ENCODE data around the gene RGS9. TPM values are rescaled to one million over a fixed set of nuclear protein-coding genes. Genes with fewer than 3 reads are reported as not detected.

Gene RGS9
- total and polyA plus RNA-seq, 10 of the 15 experiments (the other 5 are each of a cell fraction or from before 2014, with no cell fraction given): 1.1 to 10.6 (median 5.6) TPM

GRCh38 chr17:65246252-65246651 lies 109.1 kb downstream of the RGS9 start:
- no peaks in the 10 kb centered on the region for H3K36me3 ChIP-seq (ENCODE audit: control insufficient read depth in 2 of 2, insufficient read depth in 2 of 2, low read length in 1 of 2)
- SMC1A ChIA-PET (ENCODE audit: uncharacterized antibody, unreplicated experiment): no interaction called here
- FAIRE-seq (no peak), ATAC-seq (no peak), DNase-seq (ENCODE audit: low read depth, low spot score) (no peak)
- RAD21 ChIA-PET (ENCODE audit: unreplicated experiment): no interaction called here
- TF ChIP-seq NR2C2 (IDR thresholded peaks at IDR 0.05; ENCODE audit: borderline replicate concordance, control insufficient read depth, insufficient read length, low read depth): no peak
- H3K4me3 ChIP-seq: no peak overlapping the region
- WGBS (ENCODE audit: insufficient coverage, insufficient replicate concordance, low lambda C conversion rate, missing lambda C conversion rate): 0% methylated on average over 4 of the region's 4 CpGs
- POLR2A ChIA-PET: no interaction called here
- no peak overlapping the region for H3K27ac ChIP-seq (ENCODE audit: control insufficient read depth, insufficient read depth)
- H3K4me1 ChIP-seq (ENCODE audit: control insufficient read depth, insufficient read depth, low read length): no peaks in the 10 kb centered on the region
- intact Hi-C loops (cut with micrococcal nuclease; ENCODE audit: unreplicated experiment): no loop called here
- H2AFZ ChIP-seq (ENCODE audit: control insufficient read depth, low read depth, low read length): no peak overlapping the region
- H3K4me2 ChIP-seq (ENCODE audit: control insufficient read depth, insufficient read depth): no peak overlapping the region
- H3K79me2 ChIP-seq (ENCODE audit: control insufficient read depth, insufficient read depth, low read length): no peaks in the 10 kb centered on the region
- H3K9me3 ChIP-seq (replicated peaks; ENCODE audit: control insufficient read depth, insufficient read depth, low read length): no peaks in the 10 kb centered on the region
- no TSS peak for BruUV-seq (replicated peaks)
- CTCF ChIA-PET: interaction anchor here (0.8 kb wide), 1 partner anchor 14 kb away, joined by 3 read pairs; no protein-coding TSS in a partner anchor
- no peak overlapping the region for H3K9ac ChIP-seq (ENCODE audit: control insufficient read depth, insufficient read depth, low read length)
- in situ Hi-C loops (cut with MboI): no loop called here
- H3K27me3 ChIP-seq (replicated peaks in 1 of 2; ENCODE audit: control insufficient read depth in 2 of 2, insufficient read depth in 2 of 2, low read length in 1 of 2): peaks cover 2 to 3% of the 10 kb centered on the region in 2 experiments; a peak in 2 of 4 replicates
- H4K20me1 ChIP-seq (ENCODE audit: control insufficient read depth, insufficient read depth): no peaks in the 10 kb centered on the region

- Histone ChIP-seq H3K36me3 (ENCODE audit: control insufficient read depth in 2 of 2, insufficient read depth in 2 of 2, low read length in 1 of 2) (no peaks in the 10 kb centered on the region), H3K4me3 (no peak overlapping the region), H3K9ac (ENCODE audit: control insufficient read depth, insufficient read depth, low read length) (no peak overlapping the region), H3K27ac (ENCODE audit: control insufficient read depth, insufficient read depth) (no peak overlapping the region), H3K4me1 (ENCODE audit: control insufficient read depth, insufficient read depth, low read length) (no peaks in the 10 kb centered on the region), H2AFZ (ENCODE audit: control insufficient read depth, low read depth, low read length) (no peak overlapping the region), H3K27me3 (replicated peaks in 1 of 2; ENCODE audit: control insufficient read depth in 2 of 2, insufficient read depth in 2 of 2, low read length in 1 of 2) (peaks cover 0 to 2% of the 10 kb centered on the region in 2 experiments; a peak in 1 of 4 replicates), H4K20me1 (ENCODE audit: control insufficient read depth, insufficient read depth) (no peaks in the 10 kb centered on the region), H3K79me2 (ENCODE audit: control insufficient read depth, insufficient read depth, low read length) (no peaks in the 10 kb centered on the region), H3K9me3 (replicated peaks; ENCODE audit: control insufficient read depth, insufficient read depth, low read length) (no peaks in the 10 kb centered on the region), H3K4me2 (ENCODE audit: control insufficient read depth, insufficient read depth) (no peak overlapping the region)
- ChIA-PET CTCF (no interaction called here), SMC1A (ENCODE audit: uncharacterized antibody, unreplicated experiment) (interaction anchor here (1.5 kb wide), 1 partner anchor 18 kb away, joined by 4 read pairs; no protein-coding TSS in a partner anchor), POLR2A (no interaction called here), RAD21 (ENCODE audit: unreplicated experiment) (no interaction called here)
- in situ Hi-C loops (cut with MboI): no loop called here
- ATAC-seq: no peak
- FAIRE-seq: no peak
- intact Hi-C loops (cut with micrococcal nuclease; ENCODE audit: unreplicated experiment): no loop called here
- BruUV-seq (replicated peaks): no TSS peak
- 100% methylated on average over 2 of the region's 2 CpGs for WGBS (ENCODE audit: insufficient coverage, insufficient replicate concordance, low lambda C conversion rate, missing lambda C conversion rate)
- no peak for DNase-seq (ENCODE audit: low read depth, low spot score)
- no peak for TF ChIP-seq ATF3 (IDR thresholded peaks at IDR 0.05; ENCODE audit: borderline replicate concordance, extremely low read depth, low read depth, low read length)
- no peak for TF ChIP-seq NFYB (IDR thresholded peaks at IDR 0.05; ENCODE audit: insufficient read depth, low read depth, low read length)
- no peak for TF ChIP-seq ZSCAN29 (IDR thresholded peaks at IDR 0.05)
- no peak for TF ChIP-seq ZNF687 (IDR thresholded peaks at IDR 0.05)
- no peak for TF ChIP-seq HDGF (IDR thresholded peaks at IDR 0.05)
- no peak for TF ChIP-seq MLLT1 (IDR thresholded peaks at IDR 0.05)
- TF ChIP-seq SMAD1 (IDR thresholded peaks at IDR 0.05; ENCODE audit: low read depth, partially characterized antibody): no peak
- no peak for TF ChIP-seq MYB (IDR thresholded peaks at IDR 0.05; ENCODE audit: borderline replicate concordance, low read depth, low read length)
- TF ChIP-seq SUPT20H (IDR thresholded peaks at IDR 0.05; ENCODE audit: borderline replicate concordance, control insufficient read depth, low read depth, low read length): no peak
- no peak for TF ChIP-seq TCF7 (IDR thresholded peaks at IDR 0.05; ENCODE audit: borderline replicate concordance)
- TF ChIP-seq SP1 (IDR thresholded peaks at IDR 0.05; ENCODE audit: low read depth, low read length): no peak
- TF ChIP-seq SMARCA5 (IDR thresholded peaks at IDR 0.05): no peak
These were observed 112.6 kb downstream of the RGS9 start for GRCh38 chr17:65249774-65250173.

All from GM12878 (cell line).